Diencephalon (tissue), 1 donor: ENCODE data around the gene OR1I1. TPM values are rescaled to one million over a fixed set of nuclear protein-coding genes. Genes with fewer than 3 reads are reported as not detected.

Experiments
- total RNA-seq: library from RNA; depleted of rRNA; stranded (reverse); fragments of >200 nt; gene quantifications from one replicate; pipeline ENCODE4 v1.2.3, GENCODE V29; 2014

Gene OR1I1, protein sequence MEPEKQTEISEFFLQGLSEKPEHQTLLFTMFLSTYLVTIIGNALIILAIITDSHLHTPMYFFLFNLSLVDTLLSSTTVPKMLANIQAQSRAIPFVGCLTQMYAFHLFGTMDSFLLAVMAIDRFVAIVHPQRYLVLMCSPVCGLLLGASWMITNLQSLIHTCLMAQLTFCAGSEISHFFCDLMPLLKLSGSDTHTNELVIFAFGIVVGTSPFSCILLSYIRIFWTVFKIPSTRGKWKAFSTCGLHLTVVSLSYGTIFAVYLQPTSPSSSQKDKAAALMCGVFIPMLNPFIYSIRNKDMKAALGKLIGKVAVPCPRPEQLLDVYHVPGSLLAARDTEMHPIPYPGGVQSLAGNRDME
- total RNA-seq, result not detected

DNA sequence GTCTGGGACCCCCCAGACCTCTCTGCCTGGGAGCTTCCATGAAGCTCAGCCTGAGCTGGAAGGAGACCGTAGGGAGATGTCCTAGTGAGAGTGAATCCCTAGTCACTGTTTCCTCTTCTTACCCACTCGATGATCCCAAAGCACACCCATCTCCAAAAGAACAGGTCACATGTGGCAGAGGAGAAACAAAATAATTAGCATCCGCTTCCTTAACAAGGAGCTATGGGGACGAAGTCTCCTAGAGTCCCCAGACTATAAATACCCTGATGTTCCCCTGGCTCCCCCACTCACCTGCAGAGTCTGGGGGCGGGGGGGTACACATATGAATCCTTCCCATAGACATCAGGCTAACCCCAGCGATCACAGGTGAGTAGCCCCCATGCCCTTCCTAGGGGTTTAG is at the start of gene OR1I1:
TSS of gene OR1I1 (plus strand) at position 301 of the 400 bp plus-strand sequence. CDS start 4,855 bp downstream, outside the sequence.

DNA sequence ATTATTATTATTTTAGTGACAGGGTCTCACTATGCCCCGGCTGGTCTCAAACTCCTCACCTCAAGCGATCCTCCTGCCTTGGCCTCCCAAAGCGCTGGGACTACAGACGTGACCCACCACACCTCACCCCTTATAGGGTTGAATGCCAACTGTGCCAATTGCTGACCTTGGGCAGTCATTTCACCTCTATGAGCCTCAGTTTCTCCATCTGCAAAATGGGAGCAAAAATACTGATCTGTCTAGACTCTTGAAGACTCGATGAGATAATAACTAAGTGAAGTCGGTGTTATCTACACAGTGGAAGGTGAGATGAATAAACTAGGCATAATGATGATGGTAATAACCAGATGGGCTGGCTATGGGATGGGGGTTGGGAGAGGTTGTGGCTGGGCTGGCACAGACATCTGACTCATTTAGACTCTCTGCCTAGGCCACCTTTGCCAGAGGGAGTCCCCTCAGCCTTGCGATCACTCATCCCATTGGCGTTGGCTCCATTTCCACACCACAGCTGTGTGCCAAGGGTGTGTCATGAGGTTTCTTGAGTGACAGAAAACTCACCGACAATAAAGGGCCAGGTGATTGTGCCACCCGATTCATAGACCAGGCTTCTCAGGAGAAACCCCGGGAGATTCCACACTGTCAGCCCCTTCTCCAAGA is 33.0 kb upstream of the OR1I1 start, which contains the start of gene CASP14:
TSS of gene CASP14 (plus strand) at position 596 of the 657 bp plus-strand sequence. CDS start 2,772 bp downstream, outside the sequence.

DNA sequence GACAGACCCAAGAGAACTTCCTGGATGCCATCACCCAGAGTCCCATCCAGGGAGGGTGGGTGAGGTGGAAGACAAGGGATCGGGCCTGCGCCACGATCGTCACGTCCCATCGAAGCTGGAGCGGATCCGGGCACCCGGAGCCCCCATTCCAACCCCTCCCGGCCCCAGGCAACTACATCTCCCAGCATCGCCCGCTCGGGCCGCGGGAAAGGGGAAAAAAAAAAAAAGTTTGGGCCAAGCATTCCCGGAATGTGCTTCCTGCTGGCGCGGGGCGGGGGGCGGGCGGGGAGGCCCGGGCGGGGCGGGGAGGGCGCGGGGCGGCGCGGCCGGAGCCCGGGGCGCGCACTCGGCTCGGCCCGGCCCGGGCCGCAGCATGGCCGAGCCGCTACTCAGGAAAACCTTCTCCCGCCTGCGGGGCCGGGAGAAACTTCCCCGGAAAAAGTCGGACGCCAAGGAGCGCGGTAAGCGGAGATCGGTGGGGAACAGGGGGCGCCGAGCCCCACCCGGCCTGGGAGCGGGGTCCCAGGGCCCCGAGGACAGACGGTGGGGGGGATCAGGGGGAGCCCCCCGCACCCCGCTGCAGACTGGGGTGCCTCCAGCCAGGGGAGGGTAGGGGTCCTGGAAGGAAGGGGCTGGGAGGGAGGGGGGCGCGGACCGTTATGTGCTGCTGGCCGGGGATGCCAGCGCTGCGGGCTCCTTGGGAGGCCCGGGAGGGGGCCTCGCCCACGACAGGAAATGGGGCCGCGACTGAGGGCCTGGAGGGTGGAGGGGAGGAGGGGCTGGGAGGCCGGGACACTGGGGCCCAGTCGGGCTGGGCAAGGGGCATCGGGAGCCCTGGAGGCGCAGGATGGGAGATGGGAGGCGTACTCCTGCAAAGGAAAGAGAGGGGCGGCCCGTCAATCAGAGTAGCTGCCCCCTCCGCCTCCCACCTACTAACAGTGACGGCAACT is 25.3 kb downstream of the OR1I1 start, which contains the start of gene SYDE1:
TSS of gene SYDE1 (plus strand) at position 341 of the 950 bp plus-strand sequence. CDS start at position 374, 33 bp downstream.

Other genes with a start within 250 kb of the OR1I1 start
- gene OR7A5, start 247.0 kb upstream of the OR1I1 start, total RNA-seq, result not detected
- gene OR7C1, start 247.0 kb upstream of the OR1I1 start, total RNA-seq, result not detected
- gene OR7A10, start 233.3 kb upstream of the OR1I1 start, total RNA-seq, result not detected
- not detected for gene OR7A17, start 196.1 kb upstream of the OR1I1 start, total RNA-seq
- gene OR7C2, start 140.7 kb upstream of the OR1I1 start, total RNA-seq, result not detected
- gene SLC1A6, start 102.3 kb upstream of the OR1I1 start, total RNA-seq, result 56.7 TPM
- not detected for gene CASP14, start 32.7 kb upstream of the OR1I1 start, total RNA-seq
- 3.9 TPM for gene SYDE1, start 25.2 kb downstream of the OR1I1 start, total RNA-seq
- 16.6 TPM for gene NOTCH3, start 118.8 kb downstream of the OR1I1 start, total RNA-seq
- gene EPHX3, start 150.2 kb downstream of the OR1I1 start, total RNA-seq, result 0.46 TPM